ENCODE results near the gene PIK3C2B.

The PIK3C2B gene

GRCh38 chr1:204472660-204473059 lies 21.9 kb downstream of the PIK3C2B start:
- peaks cover 28% of the 10 kb centered on the region for H3K36me3 Mint-ChIP-seq (ENCODE audit: low read depth)
- H3K4me3 Mint-ChIP-seq, result no peak overlapping the region
- TF ChIP-seq CTCF (IDR thresholded peaks at IDR 0.05; ENCODE audit: unreplicated experiment in 3 of 3), result no peak
- H3K4me1 Mint-ChIP-seq, result peaks cover 46% of the 10 kb centered on the region
- H3K9me3 Mint-ChIP-seq, result no peaks in the 10 kb centered on the region
- no peak overlapping the region for H3K27ac Mint-ChIP-seq
- no peaks in the 10 kb centered on the region for H3K27me3 Mint-ChIP-seq (ENCODE audit: low read depth)

GRCh38 chr1:204471687-204472086 lies 22.9 kb downstream of the PIK3C2B start:
- Mint-ChIP-seq H3K27me3 (ENCODE audit: low read depth) (no peaks in the 10 kb centered on the region), H3K4me3 (no peak overlapping the region), H3K36me3 (ENCODE audit: low read depth) (peaks cover 32% of the 10 kb centered on the region), H3K9me3 (no peaks in the 10 kb centered on the region), H3K4me1 (peaks cover 44% of the 10 kb centered on the region), H3K27ac (no peak overlapping the region)
- TF ChIP-seq CTCF (IDR thresholded peaks at IDR 0.05; ENCODE audit: unreplicated experiment in 3 of 3), result no peak

- Mint-ChIP-seq H3K27ac (no peak overlapping the region), H3K9me3 (no peaks in the 10 kb centered on the region), H3K4me3 (no peak overlapping the region), H3K4me1 (peaks cover 45% of the 10 kb centered on the region), H3K27me3 (ENCODE audit: low read depth) (peaks cover 4% of the 10 kb centered on the region), H3K36me3 (ENCODE audit: low read depth) (peaks cover 42% of the 10 kb centered on the region)
- no peak for TF ChIP-seq CTCF (IDR thresholded peaks at IDR 0.05; ENCODE audit: unreplicated experiment in 3 of 3)
Observed at GRCh38 chr1:204469304-204469703, 25.3 kb downstream of the PIK3C2B start.

GRCh38 chr1:204468766-204469302 lies 25.8 kb downstream of the PIK3C2B start:
- Mint-ChIP-seq H3K4me1 (peaks cover 47% of the 10 kb centered on the region), H3K27ac (no peak overlapping the region), H3K4me3 (no peak overlapping the region), H3K36me3 (ENCODE audit: low read depth) (peaks cover 47% of the 10 kb centered on the region), H3K27me3 (ENCODE audit: low read depth) (peaks cover 4% of the 10 kb centered on the region), H3K9me3 (no peaks in the 10 kb centered on the region)
- no peak for TF ChIP-seq CTCF (IDR thresholded peaks at IDR 0.05; ENCODE audit: unreplicated experiment in 3 of 3)

- H3K36me3 Mint-ChIP-seq (ENCODE audit: low read depth), result peaks cover 53% of the 10 kb centered on the region
Observed at GRCh38 chr1:204468206-204468605, 26.4 kb downstream of the PIK3C2B start.

More at GRCh38 chr1:204468206-204468605, 26.4 kb downstream of the PIK3C2B start:
- Mint-ChIP-seq H3K9me3 (no peaks in the 10 kb centered on the region), H3K27ac (no peak overlapping the region), H3K27me3 (ENCODE audit: low read depth) (peaks cover 4% of the 10 kb centered on the region), H3K4me3 (no peak overlapping the region), H3K4me1 (peaks cover 49% of the 10 kb centered on the region)
- no peak for TF ChIP-seq CTCF (IDR thresholded peaks at IDR 0.05; ENCODE audit: unreplicated experiment in 3 of 3)
